Psoas muscle (tissue), 8 donors: ENCODE measurements around the gene RAB4B. TPM values are rescaled to one million over a fixed set of nuclear protein-coding genes. Genes with fewer than 3 reads are reported as not detected.
"Not testable (repeated sequence)": the region's sequence is repeated elsewhere in the genome, so short reads cannot be mapped to it uniquely, and the experiment has no call there.

Source experiments
- ATAC-seq, 4 donors: fragments of 200-7000 bp; cut with Tn5 transposase; one replicate each; pipeline ENCODE4 v1.9.1; 2020; ENCODE audit warnings: moderate library complexity in 3 of 4, mild to moderate bottlenecking in 2 of 4
- DNase-seq, 2 donors: peaks; one replicate each; pipeline ENCODE4 v3.0.0-alpha.2; 2020
- H3K27ac ChIP-seq: fragments of 200-600 bp; one replicate; pipeline ENCODE4 v1.8.0; 2022
- H3K27me3 ChIP-seq, 3 donors: fragments of 200-600 bp in 1 of 3; one replicate each; pipeline versions ENCODE4 v1.6.1 to v1.8.0; 2013 to 2022; ENCODE audit warnings: low read length in 2 of 3, mild to moderate bottlenecking in 2 of 3, moderate library complexity in 1 of 3; ENCODE audit not compliant: insufficient read depth in 3 of 3
- H3K36me3 ChIP-seq, 2 donors: fragments of 200-600 bp in 1 of 2; one replicate each; pipeline versions ENCODE4 v1.6.1 to v1.8.0; 2013 to 2022; ENCODE audit warnings: low read depth in 1 of 2, mild to moderate bottlenecking in 1 of 2, moderate library complexity in 1 of 2; ENCODE audit not compliant: insufficient read depth in 1 of 2
- H3K4me1 ChIP-seq: fragments of 200-600 bp; one replicate; pipeline ENCODE4 v1.8.0; 2022
- H3K4me3 ChIP-seq: fragments of 200-600 bp; one replicate; pipeline ENCODE4 v1.8.0; 2022; ENCODE audit warnings: mild to moderate bottlenecking
- H3K9me3 ChIP-seq: fragments of 200-600 bp; one replicate; pipeline ENCODE4 v1.8.0; 2022
- WGBS, 3 donors: extraction: QIAGEN DNeasy Blood & Tissue Kit; methylation state at CpG; one replicate each; pipeline versions ENCODE4 v1.1.6 to v1.1.7; 2013; 5-methylcytosine and 5-hydroxymethylcytosine counted together
- intact Hi-C, 2 donors: fragments of 100-400 bp; cut with DNase I; formaldehyde crosslinking; loops; one replicate each; pipeline versions ENCODE4 v1.11.0 to v1.14.2; 2022
- long read RNA-seq, 2 donors: library from polyadenylated mRNA; unstranded; transcript quantifications; one replicate each; pipeline ENCODE4 v2.0.0, GENCODE V29; 2021
- polyA plus RNA-seq, 3 donors: library from polyadenylated mRNA; stranded (reverse); fragments of 200-250 nt; gene quantifications; one replicate each; pipeline ENCODE4 v1.2.3, GENCODE V29; 2013
- total RNA-seq, 4 donors: library from RNA; stranded (reverse); fragmentation: NEBNext Ultra II Directional in 2 of 4; extraction: Animal tissue kit (Norgen Biotek cat#: 25700) in 2 of 4; gene quantifications; one replicate each; pipeline versions ENCODE4 v1.2.1 to v1.2.4, GENCODE V29; 2021 to 2023
- TF ChIP-seq, protein P1 (sequence below): fragments of 200-600 bp; IDR thresholded peaks from one replicate; pipeline ENCODE4 v1.8.0; 2022; ENCODE audit warnings: antibody characterized with exemption
- donor health status: healthy with polysubstance abuse.
- donor health status: DM: no; HTN: no; CAD: no; lungs with moderate emphysema.
- donor health status: Bipolar disorder and iron deficiency.
- donor health status: healthy.
- donor health status: DM: yes; HTN: yes; CAD: no.
- donor health status: DM: no; HTN: no; CAD: no.
- donor health status: DM: no; HTN: no; CAD: no.
- donor health status: DM: yes; HTN: yes; CAD: no.

RAB4B gene, protein sequence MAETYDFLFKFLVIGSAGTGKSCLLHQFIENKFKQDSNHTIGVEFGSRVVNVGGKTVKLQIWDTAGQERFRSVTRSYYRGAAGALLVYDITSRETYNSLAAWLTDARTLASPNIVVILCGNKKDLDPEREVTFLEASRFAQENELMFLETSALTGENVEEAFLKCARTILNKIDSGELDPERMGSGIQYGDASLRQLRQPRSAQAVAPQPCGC
- total RNA-seq = 10 to 100 TPM in 3 of 4 donors, 1 to 10 TPM in 1; 8.2 to 14.5 (median 13.9) TPM
- polyA plus RNA-seq = 10 to 100 TPM; 19.2 to 28.7 (median 23.4) TPM
- long read RNA-seq, donor 1, transcript RAB4B-201 (8 exons, 1,133 nt) = major isoform, 6 of 10 reads
- long read RNA-seq, donor 1, partial matches to known transcripts = 2 of 10 reads
- long read RNA-seq, donor 1, other reads (novel, unspliced or antisense) = 2 of 10 reads
- long read RNA-seq, donor 2, transcript RAB4B-201 (8 exons, 1,133 nt) = major isoform, 11 of 18 reads
- long read RNA-seq, donor 2, partial matches to known transcripts = 5 of 18 reads
- long read RNA-seq, donor 2, other reads (novel, unspliced or antisense) = 2 of 18 reads

DNA sequence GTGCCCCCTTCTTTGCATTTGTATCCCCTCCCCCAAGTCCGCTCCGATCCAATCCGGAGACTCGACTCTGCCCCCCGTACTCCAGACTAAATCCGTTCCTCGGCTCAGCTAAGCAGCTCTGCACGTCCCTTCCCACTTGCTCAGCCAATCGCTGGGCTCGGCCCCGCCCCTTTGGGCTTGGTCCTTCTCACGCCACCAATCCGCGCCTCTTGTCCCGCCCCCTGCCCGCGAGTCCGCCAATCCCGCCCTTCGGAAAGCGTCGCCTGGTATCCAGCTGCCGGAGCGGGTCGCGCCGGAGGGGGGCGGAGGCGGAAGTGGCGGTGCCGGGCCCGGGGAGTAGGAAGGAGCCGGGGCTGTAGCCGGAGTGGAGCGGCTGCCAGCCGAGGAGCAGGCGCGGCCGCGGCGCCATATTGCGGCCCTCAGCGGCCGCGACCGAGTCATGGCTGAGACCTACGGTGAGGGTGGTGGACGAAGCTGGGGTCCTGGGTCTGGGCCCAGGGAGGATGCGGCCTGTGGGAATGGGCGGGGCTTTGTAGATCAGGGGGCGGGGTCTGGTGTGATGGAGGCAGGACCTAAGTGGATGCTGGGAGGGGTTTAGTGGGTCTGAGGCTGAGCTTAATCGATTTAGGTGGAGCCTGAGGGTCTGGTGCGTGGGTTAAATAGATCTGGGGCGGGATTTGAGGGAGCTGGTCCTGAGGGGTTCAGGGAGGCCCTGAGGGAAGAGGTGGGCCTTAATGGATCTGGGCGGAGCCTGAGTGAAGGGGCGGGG is at the start of gene RAB4B:
Gene RAB4B (plus strand): TSS at position 311 of the 769 bp plus-strand sequence. CDS start 129 bp downstream, at position 440.
- Histone ChIP-seq H3K27me3 (no peaks in the 10 kb centered on the region), H3K36me3 (no peaks in the 10 kb centered on the region), H3K4me3 (peak within 1 kb of the TSS; percentile 85), H3K27ac (peak within 1 kb of the TSS; percentile 98), H3K4me1 (peaks cover 12% of the 10 kb centered on the region), H3K9me3 (no peaks in the 10 kb centered on the region)
- peak; percentile 100 for DNase-seq
- peak; percentile 96 to 97 (median 96) for ATAC-seq
- WGBS, 3 donors = 0 to 1% (median 0%) methylated on average over 53 to 56 of the region's 56 CpGs
- intact Hi-C loops = loop anchor here in 1 of 2 donors (1.0 to 2.0 kb wide), 2 partner anchors 20 to 25 kb away; no protein-coding TSS in a partner anchor
- TF ChIP-seq, protein P1, sequence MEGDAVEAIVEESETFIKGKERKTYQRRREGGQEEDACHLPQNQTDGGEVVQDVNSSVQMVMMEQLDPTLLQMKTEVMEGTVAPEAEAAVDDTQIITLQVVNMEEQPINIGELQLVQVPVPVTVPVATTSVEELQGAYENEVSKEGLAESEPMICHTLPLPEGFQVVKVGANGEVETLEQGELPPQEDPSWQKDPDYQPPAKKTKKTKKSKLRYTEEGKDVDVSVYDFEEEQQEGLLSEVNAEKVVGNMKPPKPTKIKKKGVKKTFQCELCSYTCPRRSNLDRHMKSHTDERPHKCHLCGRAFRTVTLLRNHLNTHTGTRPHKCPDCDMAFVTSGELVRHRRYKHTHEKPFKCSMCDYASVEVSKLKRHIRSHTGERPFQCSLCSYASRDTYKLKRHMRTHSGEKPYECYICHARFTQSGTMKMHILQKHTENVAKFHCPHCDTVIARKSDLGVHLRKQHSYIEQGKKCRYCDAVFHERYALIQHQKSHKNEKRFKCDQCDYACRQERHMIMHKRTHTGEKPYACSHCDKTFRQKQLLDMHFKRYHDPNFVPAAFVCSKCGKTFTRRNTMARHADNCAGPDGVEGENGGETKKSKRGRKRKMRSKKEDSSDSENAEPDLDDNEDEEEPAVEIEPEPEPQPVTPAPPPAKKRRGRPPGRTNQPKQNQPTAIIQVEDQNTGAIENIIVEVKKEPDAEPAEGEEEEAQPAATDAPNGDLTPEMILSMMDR = no peak

DNA sequence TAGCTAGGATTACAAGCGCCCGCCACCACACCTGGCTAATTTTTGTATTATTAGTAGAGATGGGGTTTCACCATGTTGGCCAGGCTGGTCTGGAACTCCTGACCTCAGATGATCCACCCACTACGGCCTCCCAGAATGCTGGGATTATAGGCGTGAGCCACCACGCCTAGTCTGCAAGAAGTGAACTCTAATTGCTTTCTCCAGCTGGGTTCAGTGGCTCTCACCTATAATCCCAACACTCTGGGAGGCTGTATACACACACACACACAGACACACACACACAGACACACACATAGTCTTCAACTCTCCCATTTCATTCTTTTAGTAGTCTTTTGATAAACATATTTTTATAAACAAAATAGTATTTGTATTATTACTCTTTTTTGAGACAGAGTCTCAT is 48.0 kb upstream of the RAB4B start:
- ATAC-seq, H3K9me3 ChIP-seq, H3K27me3 ChIP-seq, H3K4me3 ChIP-seq, H3K27ac ChIP-seq, DNase-seq, intact Hi-C loops, H3K4me1 ChIP-seq: not testable (repeated sequence)
- 73 to 90% (median 76%) methylated on average over 5 of the region's 5 CpGs for WGBS, 3 donors
- peaks cover 8 to 100% of the 10 kb centered on the region in 2 donors for H3K36me3 ChIP-seq

DNA sequence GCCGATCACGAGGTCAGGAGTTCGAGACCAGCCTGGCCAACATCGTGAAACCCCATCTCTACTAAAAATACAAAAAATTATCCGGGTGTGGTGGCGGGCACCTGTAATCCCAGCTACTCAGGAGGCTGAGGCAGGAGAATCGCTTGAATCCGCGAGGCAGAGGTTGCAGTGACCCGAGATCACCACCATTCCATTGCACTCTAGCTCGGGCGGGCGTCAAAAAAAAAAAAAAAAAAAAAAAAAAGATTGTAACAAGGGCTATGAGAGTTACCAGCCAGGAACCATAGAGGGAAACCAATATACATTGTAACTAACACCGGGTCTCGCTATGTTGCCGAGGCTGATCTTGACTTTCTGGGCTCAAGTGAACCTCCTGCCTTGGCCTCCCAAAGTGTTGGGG is 45.7 kb upstream of the RAB4B start:
- H3K9me3 ChIP-seq, H3K27ac ChIP-seq, DNase-seq, intact Hi-C loops, H3K4me3 ChIP-seq, H3K4me1 ChIP-seq, ATAC-seq, H3K27me3 ChIP-seq: not testable (repeated sequence)
- peaks cover 12 to 100% of the 10 kb centered on the region in 2 donors for H3K36me3 ChIP-seq
- 95 to 97% (median 96%) methylated on average over 16 of the region's 16 CpGs for WGBS, 3 donors

DNA sequence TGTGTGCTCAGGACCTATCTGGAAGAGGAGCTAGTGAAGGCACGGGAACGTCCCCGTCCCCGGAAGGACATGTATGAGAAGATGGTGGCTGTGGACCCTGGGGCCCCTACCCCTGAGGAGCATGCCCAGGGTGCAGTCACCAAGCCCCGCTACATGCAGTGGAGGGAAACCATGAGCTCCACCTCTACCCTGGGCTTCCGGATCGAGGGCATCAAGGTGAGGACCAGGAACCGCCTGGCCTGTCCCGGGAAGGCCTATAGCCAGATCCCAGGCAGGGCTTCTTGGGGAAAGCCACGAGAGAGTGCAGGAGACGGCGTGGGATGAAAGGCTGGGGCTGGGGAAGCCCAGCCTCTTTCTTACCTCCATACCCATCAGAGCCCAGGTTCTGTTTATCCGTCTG is 44.9 kb upstream of the RAB4B start:
- 91 to 94% (median 91%) methylated on average over 13 of the region's 13 CpGs for WGBS, 3 donors
- Histone ChIP-seq H3K9me3 (no peaks in the 10 kb centered on the region), H3K4me1 (no peaks in the 10 kb centered on the region), H3K27me3 (no peaks in the 10 kb centered on the region), H3K27ac (no peak overlapping the region), H3K36me3 (peaks cover 8 to 100% of the 10 kb centered on the region in 2 donors), H3K4me3 (no peak overlapping the region)
- DNase-seq = no peak
- TF ChIP-seq, protein P1 = no peak
- intact Hi-C loops = no loop called here
- no peak for ATAC-seq

DNA sequence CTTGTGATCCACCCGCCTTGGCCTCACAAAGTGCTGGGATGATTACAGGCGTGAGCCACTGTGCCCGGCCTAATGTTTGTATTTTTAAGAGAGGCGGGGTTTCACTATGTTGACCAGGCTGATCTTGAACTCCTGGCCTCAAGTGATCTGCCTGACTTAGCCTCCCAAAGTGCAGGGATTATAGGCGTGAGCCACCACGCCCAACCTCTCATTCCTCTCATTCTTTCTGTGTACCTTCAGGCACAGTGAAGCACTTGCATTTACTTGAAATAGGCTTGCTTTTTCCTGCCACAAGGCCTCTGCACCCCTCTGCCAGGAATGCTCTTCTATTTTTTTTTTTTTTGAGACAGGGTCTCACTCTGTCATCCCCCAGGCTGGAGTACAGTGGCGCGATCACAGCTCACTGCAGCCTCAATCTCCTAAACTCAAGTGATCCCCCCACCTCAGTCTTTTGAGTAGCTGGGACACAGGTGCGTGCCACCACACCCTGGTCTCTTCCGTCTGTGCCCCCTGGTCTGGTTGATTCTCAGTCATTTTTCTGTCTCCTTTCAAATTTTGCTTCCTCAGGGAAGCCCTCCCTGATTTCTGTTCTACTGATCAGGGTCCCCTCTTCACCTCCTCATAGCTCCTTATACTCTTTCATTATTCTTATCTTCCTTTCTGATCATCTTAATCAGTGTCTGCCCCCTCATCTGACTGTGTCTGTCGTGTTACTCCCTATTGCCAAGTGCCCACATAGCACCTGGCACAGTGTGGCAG is 42.9 kb upstream of the RAB4B start:
- DNase-seq (no peak), ATAC-seq (no peak)
- no peaks in the 10 kb centered on the region for H3K9me3 ChIP-seq
- WGBS, 3 donors = 94 to 95% (median 94%) methylated on average over 11 of the region's 11 CpGs
- no peaks in the 10 kb centered on the region for H3K4me1 ChIP-seq
- peaks cover 8 to 100% of the 10 kb centered on the region in 2 donors for H3K36me3 ChIP-seq
- TF ChIP-seq, protein P1 = no peak
- intact Hi-C loops = no loop called here
- H3K27me3 ChIP-seq = no peaks in the 10 kb centered on the region
- no peak overlapping the region for H3K27ac ChIP-seq
- H3K4me3 ChIP-seq = no peak overlapping the region
